Astrocyte (in vitro differentiated cells and primary cell): ENCODE measurements around the gene HOXB6. TPM values are rescaled to one million over a fixed set of nuclear protein-coding genes. Genes with fewer than 3 reads are reported as not detected.
A peak's percentile ranks its signal among the peaks of the same experiment; 100 is the strongest.

Experiments used
- DNase-seq: peaks from one replicate; pipeline ENCODE4 v3.0.0-alpha.2; 2010; ENCODE audit warnings: low read depth
- FAIRE-seq: peaks from 2 replicates; lab custom pipeline; 2011; peaks lifted over from hg19 to GRCh38; lab: Jason Lieb, UNC
- H2AFZ ChIP-seq: 2 replicates; pipeline ENCODE4 v1.6.0; 2012; ENCODE audit warnings: low read depth, low read length, inconsistent platforms
- H3K27ac ChIP-seq: 2 replicates; pipeline ENCODE4 v1.5.1; 2011; ENCODE audit warnings: low read depth, low read length, inconsistent platforms
- H3K27me3 ChIP-seq: 2 replicates; pipeline ENCODE4 v1.6.0; 2011; ENCODE audit warnings: low read length, inconsistent platforms; ENCODE audit not compliant: insufficient read depth
- H3K36me3 ChIP-seq: 2 replicates; pipeline ENCODE4 v1.5.1; 2011; ENCODE audit warnings: low read length, inconsistent platforms; ENCODE audit not compliant: insufficient read depth
- H3K4me1 ChIP-seq: 2 replicates; pipeline ENCODE4 v1.5.1; 2011; ENCODE audit warnings: low read length, inconsistent platforms; ENCODE audit not compliant: insufficient read depth
- H3K4me2 ChIP-seq: 2 replicates; pipeline ENCODE4 v1.6.0; 2012; ENCODE audit warnings: low read length, inconsistent platforms
- H3K4me3 ChIP-seq: 2 replicates; pipeline ENCODE4 v1.5.1; 2011; ENCODE audit warnings: low read depth, mild to moderate bottlenecking, low read length, inconsistent platforms; ENCODE audit not compliant: insufficient read depth
- H3K79me2 ChIP-seq: 2 replicates; pipeline ENCODE4 v1.6.0; 2012; ENCODE audit warnings: mild to moderate bottlenecking, low read length, inconsistent platforms; ENCODE audit not compliant: insufficient read depth
- H3K9ac ChIP-seq: 2 replicates; pipeline ENCODE4 v1.6.0; 2012; ENCODE audit warnings: mild to moderate bottlenecking, low read length, inconsistent platforms
- H3K9me3 ChIP-seq: 2 replicates; pipeline ENCODE4 v1.5.1; 2012; ENCODE audit warnings: low read depth, mild to moderate bottlenecking, low read length, inconsistent platforms; ENCODE audit not compliant: insufficient read depth
- H4K20me1 ChIP-seq: 2 replicates; pipeline ENCODE4 v1.6.0; 2012; ENCODE audit warnings: low read length, inconsistent platforms; ENCODE audit not compliant: insufficient read depth
- H3K27ac Mint-ChIP-seq: one replicate; pipeline ENCODE4 v1.8.0; 2021; ENCODE audit warnings: mild to moderate bottlenecking, mixed read lengths; ENCODE audit not compliant: unreplicated experiment
- H3K27me3 Mint-ChIP-seq: one replicate; pipeline ENCODE4 v1.8.0; 2021; ENCODE audit warnings: low read depth, mixed read lengths; ENCODE audit not compliant: unreplicated experiment
- H3K36me3 Mint-ChIP-seq: one replicate; pipeline ENCODE4 v1.8.0; 2021; ENCODE audit warnings: low read depth, mixed read lengths; ENCODE audit not compliant: unreplicated experiment
- H3K4me1 Mint-ChIP-seq: one replicate; pipeline ENCODE4 v1.8.0; 2021; ENCODE audit warnings: low read depth, mixed read lengths; ENCODE audit not compliant: unreplicated experiment
- H3K4me3 Mint-ChIP-seq: one replicate; pipeline ENCODE4 v1.8.0; 2021; ENCODE audit warnings: mild to moderate bottlenecking, moderate library complexity, mixed read lengths; ENCODE audit not compliant: unreplicated experiment
- H3K9me3 Mint-ChIP-seq: one replicate; pipeline ENCODE4 v1.8.0; 2021; ENCODE audit warnings: mild to moderate bottlenecking, mixed read lengths; ENCODE audit not compliant: unreplicated experiment
- CTCF ChIP-seq: IDR thresholded peaks from 2 replicates; pipeline ENCODE4 v1.5.1; 2011; ENCODE audit warnings: low read depth, mild to moderate bottlenecking, inconsistent platforms, low read length, moderate library complexity; ENCODE audit not compliant: insufficient read depth
- EZH2 ChIP-seq: IDR thresholded peaks from 2 replicates; pipeline ENCODE4 v1.6.1; 2012; ENCODE audit warnings: mild to moderate bottlenecking, low read length, inconsistent platforms; ENCODE audit not compliant: insufficient read depth
- total RNA-seq: library from RNA; stranded (reverse); gene quantifications from 2 replicates; pipeline ENCODE4 v1.2.1, GENCODE V29; 2021

HOXB6 gene
- total RNA-seq, 1 donor from 2014 or later = not detected

GRCh38 chr17:48575673-48576478 lies 28.9 kb downstream of the HOXB6 start:
- peaks cover 79% of the 10 kb centered on the region for H3K79me2 ChIP-seq
- TF ChIP-seq CTCF = no peak
- H3K36me3 ChIP-seq = no peaks in the 10 kb centered on the region
- H3K27ac ChIP-seq = peak overlapping the region; percentile 77
- no peaks in the 10 kb centered on the region for H3K4me1 Mint-ChIP-seq
- peaks cover 21% of the 10 kb centered on the region for H3K4me1 ChIP-seq
- H3K27ac Mint-ChIP-seq = no peak overlapping the region
- FAIRE-seq (no peak), DNase-seq (no peak)
- peak overlapping the region; percentile 81 for H3K9ac ChIP-seq
- no peak overlapping the region for H2AFZ ChIP-seq
- peaks cover 20% of the 10 kb centered on the region for H3K9me3 Mint-ChIP-seq
- peaks cover 4% of the 10 kb centered on the region for H4K20me1 ChIP-seq
- H3K4me3 Mint-ChIP-seq = no peak overlapping the region
- H3K4me2 ChIP-seq = peak overlapping the region; percentile 80
- H3K27me3 ChIP-seq = peaks cover 91% of the 10 kb centered on the region
- peaks cover 3% of the 10 kb centered on the region for H3K36me3 Mint-ChIP-seq
- H3K4me3 ChIP-seq = peak overlapping the region; percentile 36
- H3K9me3 ChIP-seq = no peaks in the 10 kb centered on the region
- H3K27me3 Mint-ChIP-seq = peaks cover 49% of the 10 kb centered on the region

GRCh38 chr17:48575066-48575582 lies 29.7 kb downstream of the HOXB6 start:
- DNase-seq (peak; percentile 83), FAIRE-seq (no peak)
- H3K27ac Mint-ChIP-seq = no peak overlapping the region
- Histone ChIP-seq H3K9ac (peak overlapping the region; percentile 82), H3K79me2 (peaks cover 79% of the 10 kb centered on the region), H3K4me3 (peak overlapping the region; percentile 34), H3K27me3 (peaks cover 91% of the 10 kb centered on the region), H4K20me1 (no peaks in the 10 kb centered on the region), H3K4me2 (peak overlapping the region; percentile 80), H3K9me3 (no peaks in the 10 kb centered on the region), H3K4me1 (peaks cover 26% of the 10 kb centered on the region), H2AFZ (no peak overlapping the region), H3K27ac (peak overlapping the region; percentile 77), H3K36me3 (no peaks in the 10 kb centered on the region)
- H3K36me3 Mint-ChIP-seq = peaks cover 3% of the 10 kb centered on the region
- TF ChIP-seq CTCF (no peak), EZH2 (no peak)
- H3K27me3 Mint-ChIP-seq = peaks cover 42% of the 10 kb centered on the region
- no peaks in the 10 kb centered on the region for H3K4me1 Mint-ChIP-seq
- H3K9me3 Mint-ChIP-seq = peaks cover 20% of the 10 kb centered on the region
- H3K4me3 Mint-ChIP-seq = no peak overlapping the region
